ENCODE data around the gene NISCH.

- TF ChIP-seq CTCF (IDR thresholded peaks at IDR 0.05; ENCODE audit: extremely low read depth in 1 of 2, insufficient read depth in 1 of 2, low read depth in 1 of 2, low read length in 2 of 2) (no peak), EZH2 (IDR thresholded peaks at IDR 0.05; ENCODE audit: borderline replicate concordance, low read depth, low read length, severe bottlenecking) (no peak), POLR2A (IDR thresholded peaks at IDR 0.05; ENCODE audit: low read depth, low read length) (no peak), POLR2AphosphoS5 (IDR thresholded peaks at IDR 0.05; ENCODE audit: insufficient read depth, low read depth, low read length) (no peak)
These were observed 2.8 kb downstream of the NISCH start for GRCh38 chr3:52458031-52458760.

All from endothelial cell of umbilical vein (primary cell).